GM12892 (cell line): ENCODE data around the gene PITPNM2.

Experiments used
- DNase-seq: peaks from one replicate; pipeline ENCODE4 v3.0.0; 2011; ENCODE audit not compliant: insufficient read length
- FAIRE-seq: peaks from 2 replicates; lab custom pipeline; 2011; peaks lifted over from hg19 to GRCh38; lab: Jason Lieb, UNC
- POLR2A ChIP-seq: IDR thresholded peaks from 2 replicates; pipeline ENCODE4 v1.6.1; 2011; ENCODE audit warnings: low read depth, low read length, control low read depth
- POLR2AphosphoS5 ChIP-seq: IDR thresholded peaks from 2 replicates; pipeline ENCODE4 v1.6.1; 2011; ENCODE audit warnings: low read depth, low read length, control low read depth
- TAF1 ChIP-seq: IDR thresholded peaks from 2 replicates; pipeline ENCODE4 v1.6.1; 2011; ENCODE audit warnings: low read depth, mild to moderate bottlenecking, control low read depth, low read length, borderline replicate concordance

PITPNM2 gene

DNA sequence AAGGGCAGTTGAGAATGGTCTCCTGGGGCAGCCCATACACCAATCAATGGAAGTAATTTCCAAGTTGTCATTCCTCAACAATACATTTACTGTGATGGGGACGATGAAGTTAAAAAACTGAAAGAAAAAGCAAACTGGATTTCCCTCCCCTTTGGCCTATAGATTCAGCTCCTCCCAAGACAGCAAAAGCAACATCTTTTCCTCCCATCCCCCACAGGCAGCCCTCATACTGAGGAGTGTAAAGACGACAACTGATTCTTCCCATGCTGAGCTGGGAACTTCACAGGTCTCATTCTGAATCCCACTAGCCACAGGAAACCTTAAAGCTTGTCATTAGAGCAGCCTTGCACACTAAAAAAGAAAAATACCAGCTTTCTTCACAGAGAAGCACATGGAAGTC lies 48.5 kb downstream of the PITPNM2 start:
- FAIRE-seq (no peak), DNase-seq (no peak)
- TF ChIP-seq TAF1 (no peak), POLR2A (no peak), POLR2AphosphoS5 (no peak)

DNA sequence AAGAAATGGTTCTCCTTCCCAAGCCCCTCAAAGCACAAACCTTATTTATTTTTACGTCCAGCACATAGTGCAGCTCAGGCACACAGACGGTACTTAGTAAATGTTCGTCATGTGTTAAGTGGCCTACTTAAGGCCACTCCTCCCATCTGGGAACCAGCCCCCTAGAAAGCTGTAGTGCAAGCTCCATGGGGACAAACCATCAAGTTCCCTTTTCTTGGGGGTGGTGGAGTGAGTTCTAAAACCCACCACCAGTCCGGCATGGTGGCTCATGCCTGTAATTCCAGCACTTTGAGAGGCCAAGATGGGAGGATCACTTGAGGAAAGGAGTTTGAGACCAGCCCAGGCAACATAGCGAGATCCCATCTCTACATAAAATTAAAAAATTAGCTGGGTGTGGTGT lies 49.4 kb downstream of the PITPNM2 start:
- FAIRE-seq (no peak), DNase-seq (no peak)
- TF ChIP-seq POLR2AphosphoS5 (no peak), POLR2A (no peak), TAF1 (no peak)
